Esophagus (tissue), 2 donors: ENCODE data around the gene EIF2S3. TPM values are rescaled to one million over a fixed set of nuclear protein-coding genes. Genes with fewer than 3 reads are reported as not detected.

ENCODE experiments used
- H3K27ac ChIP-seq, 2 donors: one replicate each; pipeline ENCODE4 v1.5.1; 2013; ENCODE audit warnings: low read depth in 2 of 2, mild to moderate bottlenecking in 2 of 2, inconsistent platforms in 1 of 2, low read length in 1 of 2, moderate library complexity in 1 of 2
- H3K27me3 ChIP-seq, 2 donors: one replicate each; pipeline ENCODE4 v1.6.1; 2013; ENCODE audit warnings: low read length in 2 of 2, control low read depth in 1 of 2, mild to moderate bottlenecking in 1 of 2; ENCODE audit not compliant: insufficient read depth in 2 of 2, control insufficient read depth in 1 of 2
- H3K36me3 ChIP-seq, 2 donors: one replicate each; pipeline ENCODE4 v1.6.1; 2013; ENCODE audit warnings: low read length in 1 of 2; ENCODE audit not compliant: control insufficient read depth in 2 of 2, insufficient read depth in 2 of 2
- H3K4me1 ChIP-seq, 2 donors: one replicate each; pipeline ENCODE4 v1.6.1; 2013; ENCODE audit warnings: low read length in 1 of 2; ENCODE audit not compliant: control insufficient read depth in 2 of 2, insufficient read depth in 2 of 2
- H3K4me3 ChIP-seq, 2 donors: one replicate each; pipeline ENCODE4 v1.5.1; 2013; ENCODE audit warnings: low read length in 2 of 2, mild to moderate bottlenecking in 2 of 2, low read depth in 1 of 2, moderate library complexity in 1 of 2
- H3K9me3 ChIP-seq, 2 donors: one replicate each; pipeline ENCODE4 v1.6.1; 2013; ENCODE audit warnings: mild to moderate bottlenecking in 2 of 2, low read depth in 1 of 2, low read length in 1 of 2, moderate library complexity in 1 of 2; ENCODE audit not compliant: control insufficient read depth in 2 of 2, insufficient read depth in 1 of 2
- WGBS, 2 donors: extraction: QIAGEN DNeasy Blood & Tissue Kit; methylation state at CpG; one replicate each; pipeline ENCODE4 v1.1.7; 2013; 5-methylcytosine and 5-hydroxymethylcytosine counted together
- polyA plus RNA-seq, 2 donors: library from polyadenylated mRNA; stranded (reverse); fragments of 200-250 nt; gene quantifications; one replicate each; pipeline ENCODE4 v1.2.3, GENCODE V29; 2013
- donor health status: healthy with polysubstance abuse.
- donor health status: Bipolar disorder and iron deficiency.

EIF2S3 gene
- polyA plus RNA-seq, 2 donors, result 30.4 to 57.3 TPM

GRCh38 chrX:24081661-24082154 is 27.0 kb downstream of the EIF2S3 start:
- Histone ChIP-seq H3K4me1 (no peaks in the 10 kb centered on the region), H3K27me3 (no peaks in the 10 kb centered on the region), H3K36me3 (no peaks in the 10 kb centered on the region), H3K4me3 (no peak overlapping the region), H3K9me3 (no peaks in the 10 kb centered on the region), H3K27ac (no peak overlapping the region)
- WGBS, 2 donors, result 7 to 27% methylated on average over 14 of the region's 14 CpGs

DNA sequence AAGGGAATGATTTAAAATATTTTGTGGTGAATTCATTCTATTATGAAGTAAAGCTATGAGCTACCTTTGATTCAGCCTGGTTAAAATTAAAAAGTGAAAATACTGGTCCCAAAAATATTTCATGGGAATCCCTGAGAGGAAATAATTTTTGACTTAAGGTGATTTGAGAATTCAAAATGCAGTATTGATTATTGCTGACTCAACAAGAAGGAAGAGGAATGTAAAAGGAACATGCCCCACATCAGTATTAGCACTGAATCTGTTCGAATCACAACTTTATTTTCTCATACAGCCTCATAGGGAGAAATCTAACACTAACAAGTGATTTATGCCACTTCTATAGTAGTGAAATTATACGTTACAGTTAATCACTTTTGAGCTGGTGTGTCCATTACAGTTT is 27.7 kb downstream of the EIF2S3 start:
- Histone ChIP-seq H3K27me3 (no peaks in the 10 kb centered on the region), H3K4me1 (no peaks in the 10 kb centered on the region), H3K9me3 (no peaks in the 10 kb centered on the region), H3K27ac (no peak overlapping the region), H3K36me3 (no peaks in the 10 kb centered on the region), H3K4me3 (no peak overlapping the region)
- 68 to 74% methylated on average over 2 of the region's 2 CpGs for WGBS, 2 donors

GRCh38 chrX:24085101-24085500 is 30.3 kb downstream of the EIF2S3 start:
- no peaks in the 10 kb centered on the region for H3K4me1 ChIP-seq
- H3K27ac ChIP-seq, result no peak overlapping the region
- H3K9me3 ChIP-seq, result no peaks in the 10 kb centered on the region
- 77 to 79% methylated on average over 6 of the region's 6 CpGs for WGBS, 2 donors
- no peaks in the 10 kb centered on the region for H3K27me3 ChIP-seq
- H3K4me3 ChIP-seq, result no peak overlapping the region
- no peaks in the 10 kb centered on the region for H3K36me3 ChIP-seq

DNA sequence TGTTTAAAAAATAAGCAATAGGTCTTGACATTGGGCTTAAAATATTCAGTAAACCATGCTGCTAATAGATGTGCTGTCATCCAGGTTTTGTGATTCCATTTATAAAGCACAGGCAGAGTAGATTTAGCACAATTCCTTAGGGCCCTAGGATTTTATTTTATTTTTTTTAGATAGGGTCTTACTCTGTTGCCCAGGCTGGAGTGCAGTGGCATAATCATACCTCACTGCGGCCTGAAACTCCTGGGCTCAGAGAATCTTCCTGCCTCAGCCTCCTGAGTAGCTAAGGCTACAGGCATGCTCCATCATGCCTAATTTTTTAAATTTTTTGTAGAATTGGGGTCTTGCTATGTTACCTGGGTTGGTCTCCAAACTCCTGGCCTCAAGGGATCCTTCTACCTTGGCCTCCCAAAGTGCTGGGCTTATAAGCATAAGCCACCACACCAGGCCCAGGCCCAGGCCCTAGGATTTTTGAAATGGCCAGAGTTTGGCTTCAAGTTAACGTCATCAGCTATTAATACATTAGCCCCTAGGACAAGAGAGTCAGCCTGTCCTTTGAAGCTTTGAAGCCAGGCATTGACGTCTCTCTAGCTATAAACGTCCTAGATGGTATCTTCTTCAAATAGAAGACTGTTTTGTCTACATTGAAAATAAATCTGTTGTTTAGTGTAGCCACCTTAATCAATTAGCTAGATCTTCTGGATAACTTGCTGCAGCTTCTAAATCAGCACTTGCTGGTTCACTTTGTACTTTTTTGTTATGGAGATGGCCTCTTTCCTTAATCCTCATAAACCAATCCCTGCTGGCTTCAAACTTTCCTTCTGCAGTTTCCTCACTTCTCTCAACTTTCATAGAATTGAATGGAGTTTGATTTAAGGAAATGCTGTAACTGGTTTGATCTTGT is 35.8 kb downstream of the EIF2S3 start:
- H3K4me3 ChIP-seq, result no peak overlapping the region
- no peaks in the 10 kb centered on the region for H3K9me3 ChIP-seq
- 61 to 68% methylated on average over 4 of the region's 4 CpGs for WGBS, 2 donors
- H3K27ac ChIP-seq, result no peak overlapping the region
- H3K4me1 ChIP-seq, result no peaks in the 10 kb centered on the region
- no peaks in the 10 kb centered on the region for H3K36me3 ChIP-seq
- H3K27me3 ChIP-seq, result no peaks in the 10 kb centered on the region

DNA sequence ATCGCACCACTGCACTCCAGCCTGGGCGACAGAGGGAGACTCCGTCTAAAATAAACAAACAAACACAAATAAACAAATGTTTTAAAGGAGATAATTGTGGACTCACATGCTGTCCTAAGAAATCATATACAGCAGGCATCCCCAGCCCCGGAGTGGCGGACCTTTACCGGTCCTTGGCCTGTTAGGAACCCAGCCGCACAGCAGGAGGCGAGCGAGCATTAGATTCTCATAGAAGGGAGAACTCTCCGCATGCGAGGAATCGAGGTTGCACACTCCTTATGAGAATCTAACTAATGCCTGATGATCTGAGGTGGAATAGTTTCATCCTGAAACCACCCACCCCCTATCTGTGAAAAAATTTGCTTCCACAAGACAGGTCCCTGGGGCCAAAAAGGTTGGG is 39.0 kb downstream of the EIF2S3 start:
- WGBS, 2 donors, result 95 to 97% methylated on average over 12 of the region's 12 CpGs
- H3K27ac ChIP-seq, result no peak overlapping the region
- no peaks in the 10 kb centered on the region for H3K36me3 ChIP-seq
- H3K4me1 ChIP-seq, result no peaks in the 10 kb centered on the region
- no peaks in the 10 kb centered on the region for H3K27me3 ChIP-seq
- no peak overlapping the region for H3K4me3 ChIP-seq
- H3K9me3 ChIP-seq, result no peaks in the 10 kb centered on the region

DNA sequence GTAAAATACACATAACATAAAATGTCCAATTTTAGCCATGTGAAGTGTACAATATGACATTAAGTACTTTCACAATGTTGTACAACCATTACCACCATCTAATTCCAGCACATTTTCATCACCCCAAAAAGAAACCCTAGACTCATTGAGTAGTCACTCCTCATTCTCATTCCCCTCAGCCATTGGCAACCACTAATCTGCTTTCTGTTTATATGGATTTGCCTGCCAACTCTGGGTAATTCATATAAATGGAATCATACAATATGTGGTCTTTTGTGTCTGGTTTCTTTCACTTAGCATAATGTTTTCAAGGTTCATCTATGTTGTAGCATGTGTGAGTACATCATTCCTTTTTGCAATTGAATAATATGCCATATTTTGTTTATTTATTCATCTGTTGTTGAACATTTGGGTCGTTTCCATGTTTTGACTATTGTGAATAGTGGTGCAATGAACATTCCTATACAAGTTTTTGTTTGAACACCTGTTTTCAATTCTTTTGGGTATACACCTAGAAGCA is 43.0 kb downstream of the EIF2S3 start:
- Histone ChIP-seq H3K4me1 (no peaks in the 10 kb centered on the region), H3K27ac (no peak overlapping the region), H3K4me3 (no peak overlapping the region), H3K9me3 (no peaks in the 10 kb centered on the region), H3K36me3 (no peaks in the 10 kb centered on the region), H3K27me3 (no peaks in the 10 kb centered on the region)
- 29 to 39% methylated on average over 1 of the region's 1 CpG for WGBS, 2 donors

GRCh38 chrX:24098932-24099331 is 44.2 kb downstream of the EIF2S3 start:
- H3K4me3 ChIP-seq, result no peak overlapping the region
- no peaks in the 10 kb centered on the region for H3K36me3 ChIP-seq
- no peaks in the 10 kb centered on the region for H3K27me3 ChIP-seq
- no peaks in the 10 kb centered on the region for H3K4me1 ChIP-seq
- H3K9me3 ChIP-seq, result no peaks in the 10 kb centered on the region
- no peak overlapping the region for H3K27ac ChIP-seq
- WGBS, 2 donors, result 76 to 95% methylated on average over 1 of the region's 1 CpG

- WGBS, 2 donors, result 77 to 78% methylated on average over 6 of the region's 6 CpGs
Measured at GRCh38 chrX:24099394-24099793, 44.6 kb downstream of the EIF2S3 start.

GRCh38 chrX:24100713-24101112 is 46.0 kb downstream of the EIF2S3 start:
- Histone ChIP-seq H3K4me1 (no peaks in the 10 kb centered on the region), H3K27me3 (no peaks in the 10 kb centered on the region), H3K9me3 (no peaks in the 10 kb centered on the region), H3K4me3 (no peak overlapping the region), H3K27ac (no peak overlapping the region), H3K36me3 (no peaks in the 10 kb centered on the region)
- WGBS, 2 donors, result 63 to 69% methylated on average over 2 of the region's 2 CpGs

More at GRCh38 chrX:24099394-24099793, 44.6 kb downstream of the EIF2S3 start:
- Histone ChIP-seq H3K36me3 (no peaks in the 10 kb centered on the region), H3K27ac (no peak overlapping the region), H3K4me1 (no peaks in the 10 kb centered on the region), H3K9me3 (no peaks in the 10 kb centered on the region), H3K4me3 (no peak overlapping the region), H3K27me3 (no peaks in the 10 kb centered on the region)

- Histone ChIP-seq H3K4me3 (no peak overlapping the region), H3K27me3 (no peaks in the 10 kb centered on the region), H3K9me3 (no peaks in the 10 kb centered on the region), H3K4me1 (no peaks in the 10 kb centered on the region), H3K27ac (no peak overlapping the region), H3K36me3 (no peaks in the 10 kb centered on the region)
- 74 to 78% methylated on average over 2 of the region's 2 CpGs for WGBS, 2 donors
Measured at GRCh38 chrX:24110069-24110468, 55.3 kb downstream of the EIF2S3 start.
